GM18909 (cell line): ENCODE data around the gene DCLK1.

Experiments used
- ATAC-seq: cut with Tn5 transposase; IDR thresholded peaks from one replicate; pipeline ENCODE4 v1.9.1; 2021; ENCODE audit warnings: mild to moderate bottlenecking; ENCODE audit not compliant: unreplicated experiment, poor library complexity

Gene DCLK1

GRCh38 chr13:35961461-35962220, 169.5 kb downstream of the DCLK1 start:
- no peak for ATAC-seq

GRCh38 chr13:35961002-35961401, 170.2 kb downstream of the DCLK1 start:
- no peak for ATAC-seq

- no peak for ATAC-seq
These were observed 173.2 kb downstream of the DCLK1 start for GRCh38 chr13:35957996-35958395.

- no peak for ATAC-seq
These were observed 173.9 kb downstream of the DCLK1 start for GRCh38 chr13:35957241-35957731.

GRCh38 chr13:35956074-35956473, 175.1 kb downstream of the DCLK1 start:
- ATAC-seq = no peak

GRCh38 chr13:35954207-35954560, 177.0 kb downstream of the DCLK1 start:
- ATAC-seq = no peak

GRCh38 chr13:35953537-35954206, 177.5 kb downstream of the DCLK1 start:
- ATAC-seq = no peak

GRCh38 chr13:35947315-35947714, 183.9 kb downstream of the DCLK1 start:
- ATAC-seq = no peak

GRCh38 chr13:35945368-35945767, 185.8 kb downstream of the DCLK1 start:
- ATAC-seq = no peak

GRCh38 chr13:35941374-35941773, 189.8 kb downstream of the DCLK1 start:
- no peak for ATAC-seq

- no peak for ATAC-seq
These were observed 190.4 kb downstream of the DCLK1 start for GRCh38 chr13:35940734-35941133.

GRCh38 chr13:35936246-35936978, 194.8 kb downstream of the DCLK1 start:
- no peak for ATAC-seq

- peak; percentile 89 for ATAC-seq
These were observed 200.2 kb downstream of the DCLK1 start for GRCh38 chr13:35930665-35931631.

GRCh38 chr13:35927567-35928021, 203.6 kb downstream of the DCLK1 start:
- ATAC-seq = no peak

- no peak for ATAC-seq
These were observed 204.2 kb downstream of the DCLK1 start for GRCh38 chr13:35926859-35927530.

GRCh38 chr13:35925669-35926068, 205.5 kb downstream of the DCLK1 start:
- ATAC-seq = no peak

GRCh38 chr13:35923347-35923746, 207.8 kb downstream of the DCLK1 start:
- no peak for ATAC-seq

- ATAC-seq = no peak
These were observed 210.4 kb downstream of the DCLK1 start for GRCh38 chr13:35920816-35921215.

GRCh38 chr13:35917942-35918645, 213.1 kb downstream of the DCLK1 start:
- no peak for ATAC-seq
